Upper lobe of left lung (tissue), 4 donors: ENCODE measurements around the gene OR52E2.
"Not testable (repeated sequence)": the region's sequence is repeated elsewhere in the genome, so short reads cannot be mapped to it uniquely, and the experiment has no call there.

ENCODE experiments used
- CTCF ChIP-seq, 6 experiments: fragments of 450-650 bp in 4 of 6; fragments of 200-600 bp in 2 of 6; sonication (generic) in 2 of 6; IDR thresholded peaks; one replicate each; pipeline ENCODE4 v1.5.1; 2016 to 2019; ENCODE audit warnings: antibody characterized with exemption in 6 of 6
- EP300 ChIP-seq, 4 donors: sonication (generic); formaldehyde crosslinking; IDR thresholded peaks; one replicate each; pipeline ENCODE4 v1.5.1; 2017; ENCODE audit warnings: antibody characterized with exemption in 4 of 4, control low read depth in 2 of 4
- POLR2A ChIP-seq, 4 donors: fragments of 450-650 bp; IDR thresholded peaks; one replicate each; pipeline ENCODE4 v1.5.1; 2016 to 2017; ENCODE audit warnings: antibody characterized with exemption in 4 of 4, mild to moderate bottlenecking in 2 of 4

GRCh38 chr11:5058679-5059078, 748 bp downstream of the OR52E2 start:
- TF ChIP-seq CTCF, POLR2A, EP300 (IDR thresholded peaks at IDR 0.05): not testable (repeated sequence)
